ENCODE data around the gene SLC6A20. TPM values are rescaled to one million over a fixed set of nuclear protein-coding genes. Genes with fewer than 3 reads are reported as not detected.

The SLC6A20 gene
- total RNA-seq, 1 experiment from 2014 or later = 0.09 TPM

GRCh38 chr3:45782381-45782780 is 14.0 kb downstream of the SLC6A20 start:
- no peak for TF ChIP-seq CTCF (conservative IDR thresholded peaks at IDR 0.05)
- H3K27me3 Mint-ChIP-seq (ENCODE audit: low read depth) = peaks cover 16% of the 10 kb centered on the region
- H2BK12ac ChIP-seq (ENCODE audit: insufficient read length, low read depth, low read length) = no peak overlapping the region
- H2BK20ac ChIP-seq (ENCODE audit: low read depth, low read length, poor library complexity, severe bottlenecking) = no peak overlapping the region
- H3K9ac ChIP-seq (ENCODE audit: extremely low read depth, insufficient read length, low read length) = no peak overlapping the region
- no peak overlapping the region for H2BK15ac ChIP-seq (ENCODE audit: low read depth, low read length)
- H3K4me1 Mint-ChIP-seq = peaks cover 6 to 9% of the 10 kb centered on the region in 2 experiments; a peak in 2 of 4 replicates
- H3K27ac Mint-ChIP-seq = no peak overlapping the region
- H3K23ac ChIP-seq (ENCODE audit: insufficient read length, low read depth, low read length) = no peak overlapping the region
- H3T11ph ChIP-seq (ENCODE audit: low read length) = no peak overlapping the region
- H2BK120ac ChIP-seq (ENCODE audit: low read depth, low read length, poor library complexity, severe bottlenecking) = no peak overlapping the region
- H3K79me1 ChIP-seq (ENCODE audit: insufficient read depth, low read depth, low read length, poor library complexity, severe bottlenecking) = no peaks in the 10 kb centered on the region
- H3K4me2 ChIP-seq (ENCODE audit: insufficient read depth, insufficient read length, low read length) = no peak overlapping the region
- no peak overlapping the region for H3K14ac ChIP-seq (ENCODE audit: insufficient read depth, low read length)
- no peak overlapping the region for H3K4me3 Mint-ChIP-seq
- H3K18ac ChIP-seq (ENCODE audit: insufficient read length, low read depth, low read length) = no peak overlapping the region
- no peak overlapping the region for H2AFZ ChIP-seq (ENCODE audit: low read length)
- H4K91ac ChIP-seq (ENCODE audit: insufficient read length, low read depth, low read length) = no peak overlapping the region
- H3K27ac ChIP-seq (ENCODE audit: insufficient read length, low read depth, low read length) = no peak overlapping the region
- no peak overlapping the region for H3K56ac ChIP-seq (ENCODE audit: insufficient read length, low read depth, low read length)
- no peaks in the 10 kb centered on the region for H3K36me3 Mint-ChIP-seq (ENCODE audit: insufficient read depth in 1 of 3, low read depth in 3 of 3)
- no peak overlapping the region for H2BK5ac ChIP-seq (ENCODE audit: insufficient read length, low read length)
- peaks cover 2 to 6% of the 10 kb centered on the region in 2 experiments; a peak in 1 of 5 replicates for H3K9me3 Mint-ChIP-seq
- no peak overlapping the region for H4K5ac ChIP-seq (ENCODE audit: insufficient read length, low read depth, low read length)
- H4K20me1 ChIP-seq (ENCODE audit: control insufficient read depth, insufficient read depth, insufficient read length) = no peaks in the 10 kb centered on the region
- H4K8ac ChIP-seq (replicated peaks; ENCODE audit: insufficient read length, low read depth, low read length) = peak overlapping the region; percentile 41
- no peak for DNase-seq
- H3K4ac ChIP-seq (ENCODE audit: low read depth, low read length) = no peak overlapping the region
- no peak overlapping the region for H2AK5ac ChIP-seq (ENCODE audit: insufficient read length, low read length)
- H3K4me1 ChIP-seq (ENCODE audit: insufficient read depth, low read length) = no peaks in the 10 kb centered on the region
- WGBS (ENCODE audit: extremely low coverage, insufficient read length, low lambda C conversion rate) = 100% methylated on average over 2 of the region's 3 CpGs
- no peaks in the 10 kb centered on the region for H3K23me2 ChIP-seq (ENCODE audit: insufficient read length, low read depth, low read length, poor library complexity, severe bottlenecking)
- H3K79me2 ChIP-seq (ENCODE audit: insufficient read depth, low read length) = no peaks in the 10 kb centered on the region
- no peaks in the 10 kb centered on the region for H3K9me3 ChIP-seq (ENCODE audit: control insufficient read depth, low read depth, low read length)
- 0 out of 2 replicates have a peak, but pooled peaks cover 2% of the 10 kb centered on the region for H3K27me3 ChIP-seq (ENCODE audit: insufficient read depth, low read length)
